Astrocyte of the cerebellum (primary cell): ENCODE results near the gene ATP11A.
"Not testable (repeated sequence)": the region's sequence is repeated elsewhere in the genome, so short reads cannot be mapped to it uniquely, and the experiment has no call there.

Source experiments
- DNase-seq: peaks from one replicate; pipeline ENCODE4 v3.0.0-alpha.2; 2011; ENCODE audit warnings: low read depth
- H3K4me3 ChIP-seq: 2 replicates; pipeline ENCODE4 v1.5.1; 2011; ENCODE audit warnings: mild to moderate bottlenecking, low read depth, low read length, moderate library complexity
- in situ Hi-C: cut with HindIII; loops from 2 replicates; pipeline ENCODE4 v1.10.0; 2017; ENCODE audit warnings: low sequenced_read_pairs
- TF ChIP-seq, protein P1 (sequence below): IDR thresholded peaks from 2 replicates; pipeline ENCODE4 v1.5.1; 2012; ENCODE audit warnings: low read length, low read depth, moderate library complexity, mild to moderate bottlenecking; ENCODE audit errors: missing control alignments

Gene ATP11A

GRCh38 chr13:112800057-112800456 is 110.2 kb downstream of the ATP11A start:
- in situ Hi-C loops, result no loop called here
- DNase-seq, result no peak
- no peak overlapping the region for H3K4me3 ChIP-seq
- TF ChIP-seq, protein P1, sequence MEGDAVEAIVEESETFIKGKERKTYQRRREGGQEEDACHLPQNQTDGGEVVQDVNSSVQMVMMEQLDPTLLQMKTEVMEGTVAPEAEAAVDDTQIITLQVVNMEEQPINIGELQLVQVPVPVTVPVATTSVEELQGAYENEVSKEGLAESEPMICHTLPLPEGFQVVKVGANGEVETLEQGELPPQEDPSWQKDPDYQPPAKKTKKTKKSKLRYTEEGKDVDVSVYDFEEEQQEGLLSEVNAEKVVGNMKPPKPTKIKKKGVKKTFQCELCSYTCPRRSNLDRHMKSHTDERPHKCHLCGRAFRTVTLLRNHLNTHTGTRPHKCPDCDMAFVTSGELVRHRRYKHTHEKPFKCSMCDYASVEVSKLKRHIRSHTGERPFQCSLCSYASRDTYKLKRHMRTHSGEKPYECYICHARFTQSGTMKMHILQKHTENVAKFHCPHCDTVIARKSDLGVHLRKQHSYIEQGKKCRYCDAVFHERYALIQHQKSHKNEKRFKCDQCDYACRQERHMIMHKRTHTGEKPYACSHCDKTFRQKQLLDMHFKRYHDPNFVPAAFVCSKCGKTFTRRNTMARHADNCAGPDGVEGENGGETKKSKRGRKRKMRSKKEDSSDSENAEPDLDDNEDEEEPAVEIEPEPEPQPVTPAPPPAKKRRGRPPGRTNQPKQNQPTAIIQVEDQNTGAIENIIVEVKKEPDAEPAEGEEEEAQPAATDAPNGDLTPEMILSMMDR, result no peak

GRCh38 chr13:112800807-112801206 is 111.0 kb downstream of the ATP11A start:
- H3K4me3 ChIP-seq, DNase-seq, in situ Hi-C loops: not testable (repeated sequence)

GRCh38 chr13:112802802-112803195 is 113.0 kb downstream of the ATP11A start:
- TF ChIP-seq, protein P1, result no peak
- no peak for DNase-seq
- in situ Hi-C loops, result no loop called here

GRCh38 chr13:112803422-112803821 is 113.6 kb downstream of the ATP11A start:
- TF ChIP-seq, protein P1, result no peak
- no peak overlapping the region for H3K4me3 ChIP-seq
- no peak for DNase-seq
- in situ Hi-C loops, result no loop called here

More at GRCh38 chr13:112802802-112803195, 113.0 kb downstream of the ATP11A start:
- H3K4me3 ChIP-seq, result no peak overlapping the region

DNA sequence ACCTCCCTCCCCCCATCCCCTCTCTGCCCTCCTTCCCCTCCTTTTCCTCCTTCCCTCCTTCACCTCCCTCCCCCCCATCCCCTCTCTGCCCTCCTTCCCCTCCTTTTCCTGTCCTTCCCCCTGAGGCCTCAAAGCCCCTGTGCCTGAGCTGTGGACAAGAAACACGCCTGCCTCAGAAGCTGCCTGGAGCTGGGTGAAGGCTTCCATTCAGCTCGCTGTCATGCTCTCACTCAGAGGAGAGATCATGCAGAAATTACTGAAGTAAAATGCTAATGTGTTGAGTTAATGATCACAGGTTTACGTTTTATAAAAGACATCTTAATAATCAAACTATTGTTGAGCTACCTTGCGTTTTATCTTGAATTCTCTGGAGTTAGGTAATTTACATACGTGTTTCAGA is 114.5 kb downstream of the ATP11A start:
- in situ Hi-C loops, result no loop called here
- TF ChIP-seq, protein P1, result no peak
- DNase-seq, result no peak
- no peak overlapping the region for H3K4me3 ChIP-seq

DNA sequence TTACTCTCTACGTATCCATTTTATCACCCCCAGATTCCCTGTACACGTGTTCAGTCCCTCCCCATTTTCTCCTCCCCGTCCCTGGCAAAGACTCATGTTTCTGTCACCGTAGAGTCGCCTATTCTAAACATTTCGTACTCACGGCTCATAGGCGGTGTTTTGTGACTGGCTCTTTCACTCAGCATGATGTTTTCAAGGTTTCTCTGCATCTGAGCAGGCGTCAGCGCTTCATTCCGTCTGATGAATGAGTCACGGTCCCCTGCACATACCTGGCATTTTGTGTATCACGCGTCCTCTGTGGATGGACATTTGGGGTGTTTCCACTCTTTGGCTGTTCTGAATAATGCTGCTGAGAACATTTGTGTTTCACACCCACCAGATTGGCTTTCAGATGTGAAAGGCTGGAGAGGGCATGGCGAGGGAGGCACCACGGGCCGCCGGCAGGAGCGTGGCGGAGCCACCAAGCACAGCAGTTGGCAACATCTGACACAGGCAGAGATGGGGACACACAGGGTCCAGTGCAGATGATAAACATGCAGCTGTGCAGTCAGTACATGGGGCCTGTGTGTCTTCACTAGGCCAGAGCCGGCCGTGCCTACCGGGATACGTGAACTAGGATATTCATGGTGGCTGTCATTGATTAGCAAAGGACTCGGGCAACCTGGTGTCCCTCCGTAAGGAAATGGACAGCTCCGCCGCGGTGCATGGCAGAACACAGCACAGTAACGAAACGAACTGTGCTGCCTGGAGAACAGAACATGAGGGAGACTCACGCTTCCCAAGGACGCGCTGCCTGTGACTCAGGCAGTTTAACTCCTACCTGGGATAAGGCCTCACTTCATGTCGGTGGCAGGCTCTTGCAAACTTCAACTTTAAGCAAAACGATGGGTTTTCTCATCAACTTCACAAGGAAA is 117.2 kb downstream of the ATP11A start:
- DNase-seq, result no peak
- in situ Hi-C loops, result no loop called here
- TF ChIP-seq, protein P1, result no peak
- no peak overlapping the region for H3K4me3 ChIP-seq

DNA sequence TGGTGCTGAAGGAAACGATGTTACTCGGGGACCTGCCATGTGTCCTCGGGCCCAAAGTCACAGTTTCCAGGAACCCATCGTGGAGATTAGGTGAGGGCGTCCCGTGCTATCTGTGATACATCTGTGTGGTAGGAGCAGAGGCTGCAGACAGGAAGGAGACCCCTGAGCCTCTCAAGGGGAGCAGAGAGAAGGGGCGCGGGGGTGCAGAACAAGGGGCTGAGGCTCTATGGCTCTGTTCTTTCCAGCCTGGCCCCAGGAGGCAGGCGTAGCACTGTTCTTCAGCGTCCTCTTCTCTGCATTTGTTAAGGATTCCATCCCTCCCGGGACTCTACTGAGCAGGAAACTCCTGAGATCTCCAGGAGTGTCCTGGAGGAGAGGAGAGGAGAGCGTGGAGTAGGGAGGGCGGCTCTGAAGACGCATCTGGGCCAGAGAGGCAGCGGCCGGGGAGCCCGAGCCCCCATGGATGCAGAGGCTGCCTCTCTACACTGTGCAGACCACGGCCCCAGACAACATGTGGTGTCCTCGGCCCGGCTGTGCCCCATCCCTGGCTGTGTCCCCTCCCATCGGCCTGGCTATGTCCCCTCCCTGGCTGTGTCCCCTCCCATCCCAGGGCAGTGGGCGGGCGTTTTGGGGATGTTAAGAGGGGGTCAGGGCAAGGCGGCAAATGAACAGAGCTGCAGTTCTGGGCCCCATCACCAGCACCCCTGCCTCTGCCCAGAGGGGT is 118.0 kb downstream of the ATP11A start:
- no peak for DNase-seq
- TF ChIP-seq, protein P1, result no peak
- H3K4me3 ChIP-seq, result no peak overlapping the region
- in situ Hi-C loops, result no loop called here
